CD4-positive, alpha-beta T cell treated with Interleukin-15 for 4 hours (primary cell): ENCODE measurements around the gene SEC14L3.

Source experiments
- DNase-seq: peaks from one replicate; pipeline ENCODE4 v3.0.0-alpha.2; 2020; ENCODE audit warnings: low spot score

SEC14L3 gene

DNA sequence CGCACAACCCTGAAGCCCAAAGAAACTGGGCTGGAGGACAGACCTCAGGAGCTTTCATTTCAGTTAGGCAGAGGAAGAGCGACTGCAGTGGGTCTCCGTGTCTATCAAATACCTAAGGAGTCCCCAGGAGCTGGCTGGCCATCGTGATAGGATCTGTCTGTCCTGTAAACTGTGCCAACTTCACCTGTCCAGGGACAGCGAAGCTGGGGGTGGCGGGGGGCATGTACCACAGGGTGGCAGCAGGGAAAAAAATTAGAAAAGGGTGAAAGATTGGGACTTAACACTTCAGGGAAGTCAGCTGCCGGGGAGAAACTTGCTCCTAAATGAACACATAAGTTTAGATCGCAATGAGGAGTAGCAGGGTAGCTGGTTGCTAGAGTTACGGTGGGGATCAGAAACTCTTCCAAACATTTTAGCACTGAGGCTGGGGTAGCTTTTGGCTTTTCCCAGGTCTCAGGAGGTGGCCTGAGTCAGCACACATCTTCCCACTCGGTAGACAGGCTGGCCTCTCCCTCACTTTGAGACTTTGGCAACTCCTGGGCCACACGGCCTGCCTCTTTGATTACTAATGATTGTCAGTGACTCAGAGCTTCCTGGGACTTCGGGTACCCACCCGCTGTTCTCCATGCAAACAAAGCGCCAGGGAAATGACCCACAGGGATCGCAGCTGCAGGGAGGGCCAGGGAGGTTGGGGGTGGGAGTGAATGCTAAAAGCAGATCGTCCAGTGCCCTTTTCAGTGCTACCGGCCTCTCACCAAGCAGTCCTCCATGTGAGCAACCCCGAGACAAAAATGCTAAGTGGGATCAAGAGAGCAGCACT lies 49.1 kb downstream of the SEC14L3 start:
- DNase-seq = peak; percentile 17

DNA sequence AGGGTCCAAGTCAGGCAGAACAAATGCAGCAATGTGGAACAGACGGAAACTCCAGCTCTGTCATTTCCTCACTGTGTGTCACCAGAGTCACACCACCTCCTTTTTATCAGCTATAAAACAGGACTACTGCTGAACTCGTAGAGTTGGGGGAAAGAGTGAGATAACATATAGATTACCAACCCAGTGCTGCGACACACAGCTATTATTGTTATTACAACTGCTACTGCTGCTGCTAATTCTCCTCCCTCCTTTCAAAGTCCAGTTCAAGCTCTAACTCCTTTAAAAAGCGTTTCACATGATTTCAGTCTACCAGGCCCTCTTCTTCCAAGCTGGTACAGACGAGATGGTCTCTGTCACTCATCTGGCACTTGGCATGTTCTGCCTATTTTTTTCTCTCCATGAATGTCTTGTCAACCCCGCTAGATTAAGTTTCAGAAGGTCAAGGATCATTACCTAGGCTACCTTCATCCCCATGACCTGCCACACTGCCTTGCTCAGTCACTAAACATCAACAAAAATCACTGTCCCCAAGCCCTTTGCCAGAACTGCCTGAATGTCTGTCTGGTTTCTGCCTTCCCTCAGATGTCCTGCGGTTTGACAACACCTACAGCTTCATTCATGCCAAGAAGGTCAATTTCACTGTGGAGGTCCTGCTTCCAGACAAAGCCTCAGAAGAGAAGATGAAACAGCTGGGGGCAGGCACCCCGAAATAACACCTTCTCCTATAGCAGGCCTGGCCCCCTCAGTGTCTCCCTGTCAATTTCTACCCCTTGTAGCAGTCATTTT lies 49.9 kb downstream of the SEC14L3 start:
- no peak for DNase-seq

- no peak for DNase-seq
These were observed 51.3 kb downstream of the SEC14L3 start for GRCh38 chr22:30420347-30421125.

GRCh38 chr22:30416837-30417236 lies 55.0 kb downstream of the SEC14L3 start:
- no peak for DNase-seq

DNA sequence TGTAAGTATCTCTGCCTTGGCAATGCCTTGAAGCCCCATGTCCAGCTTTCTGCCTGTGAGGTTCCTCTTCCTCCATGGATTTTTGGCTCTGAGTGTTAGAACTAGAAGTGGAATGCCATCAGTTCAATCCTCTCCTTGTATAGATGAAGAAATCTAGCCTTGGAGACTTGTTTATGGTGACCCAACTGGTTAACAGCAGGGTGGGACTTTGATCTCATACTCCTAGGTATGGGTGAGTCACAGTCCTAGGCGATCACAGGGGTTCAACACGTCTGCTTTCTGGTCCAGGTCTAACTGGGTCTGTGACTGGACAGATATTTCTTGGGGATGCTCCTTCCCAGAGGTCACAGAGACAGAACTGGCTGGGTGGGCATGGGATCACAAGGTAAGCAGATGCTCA lies 55.4 kb downstream of the SEC14L3 start:
- DNase-seq = no peak

GRCh38 chr22:30414525-30415047 lies 57.2 kb downstream of the SEC14L3 start:
- no peak for DNase-seq

- no peak for DNase-seq
These were observed 57.9 kb downstream of the SEC14L3 start for GRCh38 chr22:30413745-30414524.

DNA sequence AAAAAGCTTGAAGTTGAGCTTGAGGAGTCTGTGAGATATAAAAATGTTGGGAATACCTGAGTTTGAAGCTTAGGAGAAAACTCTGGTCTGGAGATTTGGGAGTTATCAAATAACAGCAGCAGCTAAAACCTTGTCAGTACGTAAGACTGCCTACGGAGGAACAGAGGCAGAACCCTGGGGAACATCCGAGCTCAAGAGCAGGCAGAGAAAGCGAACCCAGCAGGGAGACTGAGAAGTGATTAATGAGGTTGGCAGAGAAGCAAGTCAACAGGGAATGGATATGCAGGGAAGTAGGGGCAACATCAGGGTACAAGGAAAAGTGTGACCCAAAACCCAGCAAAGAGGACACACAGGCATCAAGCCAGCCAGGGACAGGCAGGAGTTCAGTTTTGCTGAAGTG lies 58.8 kb downstream of the SEC14L3 start:
- DNase-seq = no peak

DNA sequence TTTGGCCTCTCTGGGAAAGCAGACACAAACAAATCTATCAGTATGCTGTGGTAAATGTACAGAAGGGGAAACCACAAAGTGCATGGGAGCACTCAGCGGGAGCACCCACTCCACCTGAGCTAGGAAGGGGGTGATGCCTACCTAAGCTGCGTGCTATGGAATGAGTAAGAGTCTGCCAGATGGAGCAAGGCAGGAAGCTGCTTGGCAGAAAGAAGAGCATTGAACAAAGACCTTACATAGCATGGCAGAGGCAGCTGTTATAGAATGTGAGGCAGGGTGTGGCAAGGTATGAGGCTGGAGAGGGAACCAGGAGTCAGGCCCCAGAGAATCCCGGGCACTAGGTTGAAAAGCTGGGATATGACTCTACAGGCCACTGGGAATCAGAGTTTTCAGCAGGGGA lies 60.0 kb downstream of the SEC14L3 start:
- DNase-seq = no peak
